ENCODE measurements around the gene RPL22L1. TPM values are rescaled to one million over a fixed set of nuclear protein-coding genes. Genes with fewer than 3 reads are reported as not detected.

Gene RPL22L1
- total RNA-seq, 6 experiments from 2014 or later = 9.5 to 126 (median 31.1) TPM

GRCh38 chr3:170858599-170858998, 11.4 kb downstream of the RPL22L1 start:
- WGBS (ENCODE audit: insufficient coverage, low coverage, low lambda C conversion rate, missing lambda C conversion rate) = 34% methylated on average over 5 of the region's 5 CpGs
- H3K27ac ChIP-seq = no peak overlapping the region
- H3K4me1 ChIP-seq = peaks cover 0 to 6% (median 0%) of the 10 kb centered on the region in 4 donors
- H3K27me3 ChIP-seq = no peaks in the 10 kb centered on the region
- no peak for DNase-seq
- ATAC-seq = peak in 2 of 4 donors; percentile 11 to 54
- no peak for TF ChIP-seq POLR2A (IDR thresholded peaks at IDR 0.05)
- no peak for TF ChIP-seq CTCF (IDR thresholded peaks at IDR 0.05)
- H3K9me3 ChIP-seq = no peaks in the 10 kb centered on the region
- no peak overlapping the region for H3K4me3 ChIP-seq
- no peaks in the 10 kb centered on the region for H3K36me3 ChIP-seq
- intact Hi-C loops (cut with DNase I) = no loop called here

GRCh38 chr3:170852324-170852723, 17.7 kb downstream of the RPL22L1 start:
- Histone ChIP-seq H3K4me3 (no peak overlapping the region), H3K4me1 (peaks cover 0 to 6% (median 0%) of the 10 kb centered on the region in 4 donors), H3K9me3 (no peaks in the 10 kb centered on the region), H3K27ac (no peak overlapping the region), H3K36me3 (no peaks in the 10 kb centered on the region), H3K27me3 (no peaks in the 10 kb centered on the region)
- TF ChIP-seq POLR2A (IDR thresholded peaks at IDR 0.05) (no peak), CTCF (IDR thresholded peaks at IDR 0.05) (no peak)
- intact Hi-C loops (cut with DNase I) = no loop called here
- DNase-seq = no peak
- 68% methylated on average over 3 of the region's 4 CpGs for WGBS (ENCODE audit: insufficient coverage, low coverage, low lambda C conversion rate, missing lambda C conversion rate)
- ATAC-seq = no peak

GRCh38 chr3:170848292-170848917, 21.6 kb downstream of the RPL22L1 start:
- intact Hi-C loops (cut with DNase I) = no loop called here
- Histone ChIP-seq H3K4me3 (no peak overlapping the region), H3K27ac (no peak overlapping the region), H3K36me3 (no peaks in the 10 kb centered on the region), H3K4me1 (no peaks in the 10 kb centered on the region), H3K27me3 (no peaks in the 10 kb centered on the region), H3K9me3 (no peaks in the 10 kb centered on the region)
- WGBS (ENCODE audit: insufficient coverage, low coverage, low lambda C conversion rate, missing lambda C conversion rate) = 100% methylated on average over 2 of the region's 2 CpGs
- TF ChIP-seq POLR2A (IDR thresholded peaks at IDR 0.05) (no peak), CTCF (IDR thresholded peaks at IDR 0.05) (peak; percentile 16 to 51 (median 47))
- ATAC-seq (no peak), DNase-seq (no peak)

DNA sequence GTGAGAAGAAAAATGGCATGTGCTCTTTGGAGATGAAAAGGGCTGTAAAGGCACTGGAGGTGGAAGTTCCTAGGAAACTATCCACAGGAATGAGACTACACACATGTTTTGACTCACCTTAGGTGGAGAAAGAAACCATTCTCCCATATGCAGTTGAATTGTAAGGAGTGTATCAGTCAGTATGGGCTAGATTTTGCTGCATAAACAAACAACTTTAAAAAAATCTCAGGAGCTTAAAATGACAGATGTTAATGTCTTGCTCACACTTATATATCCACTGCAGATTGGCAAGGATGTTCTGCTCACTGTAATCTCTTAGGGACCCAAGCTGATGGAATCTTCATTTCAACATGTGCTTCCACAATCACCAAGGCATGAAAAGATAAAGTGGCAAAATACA, 25.6 kb downstream of the RPL22L1 start:
- H3K27me3 ChIP-seq = no peaks in the 10 kb centered on the region
- TF ChIP-seq POLR2A (IDR thresholded peaks at IDR 0.05) (no peak), CTCF (IDR thresholded peaks at IDR 0.05) (no peak)
- no peak for ATAC-seq
- no peaks in the 10 kb centered on the region for H3K4me1 ChIP-seq
- DNase-seq = no peak
- no peaks in the 10 kb centered on the region for H3K36me3 ChIP-seq
- intact Hi-C loops (cut with DNase I) = no loop called here
- no peak overlapping the region for H3K4me3 ChIP-seq
- H3K27ac ChIP-seq = no peak overlapping the region
- no peaks in the 10 kb centered on the region for H3K9me3 ChIP-seq
